ENCODE results near the gene ZNF423.
"Not testable (repeated sequence)": the region's sequence is repeated elsewhere in the genome, so short reads cannot be mapped to it uniquely, and the experiment has no call there.

Gene ZNF423

DNA sequence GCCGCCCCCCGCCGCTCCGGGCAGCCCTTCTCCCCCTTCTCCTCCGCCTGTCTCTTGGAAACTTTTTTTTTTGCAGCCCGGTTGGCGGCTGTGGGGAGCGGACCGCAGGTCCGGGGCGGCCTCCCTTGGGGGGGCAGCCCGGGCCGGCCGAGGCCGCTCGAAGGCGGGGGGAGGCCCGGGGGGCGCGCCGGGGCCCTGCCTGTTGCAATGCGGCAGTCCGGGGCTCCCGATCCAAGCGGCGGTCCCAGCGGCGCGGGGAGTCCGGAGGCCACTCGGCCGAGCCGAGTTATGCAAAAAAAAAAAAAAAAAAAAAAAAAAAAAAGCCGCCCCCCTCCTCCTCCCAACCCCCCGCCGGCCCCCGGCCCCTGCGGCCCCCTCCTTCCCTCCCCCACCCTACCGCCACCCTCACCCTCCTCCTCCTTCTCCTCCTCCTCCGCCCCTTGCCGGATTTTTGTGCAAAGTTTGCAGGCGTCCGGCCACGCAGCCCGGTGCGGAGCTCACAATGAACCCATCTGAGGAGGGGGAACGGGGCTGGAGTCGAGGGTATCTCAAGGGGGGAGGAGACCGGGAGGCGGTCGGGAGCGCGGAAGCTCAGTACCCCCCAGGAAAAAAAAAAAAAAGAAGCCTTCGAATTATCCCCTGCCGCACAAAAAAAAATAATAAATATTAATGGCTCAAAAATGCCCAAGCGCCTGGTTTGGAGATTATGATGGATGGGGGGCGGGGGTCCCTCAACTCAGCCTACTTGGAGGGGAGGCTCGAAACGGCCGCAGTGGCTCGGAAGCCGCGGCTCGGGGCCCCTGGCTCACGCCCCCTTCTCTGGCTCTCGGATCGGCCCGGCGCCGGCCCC is at the start of gene ZNF423:
Gene ZNF423 (minus strand): TSS at position 291 of the 850 bp plus-strand sequence. CDS start 338 bp downstream, outside the sequence.
- DNase-seq (ENCODE audit: low read depth), result no peak

DNA sequence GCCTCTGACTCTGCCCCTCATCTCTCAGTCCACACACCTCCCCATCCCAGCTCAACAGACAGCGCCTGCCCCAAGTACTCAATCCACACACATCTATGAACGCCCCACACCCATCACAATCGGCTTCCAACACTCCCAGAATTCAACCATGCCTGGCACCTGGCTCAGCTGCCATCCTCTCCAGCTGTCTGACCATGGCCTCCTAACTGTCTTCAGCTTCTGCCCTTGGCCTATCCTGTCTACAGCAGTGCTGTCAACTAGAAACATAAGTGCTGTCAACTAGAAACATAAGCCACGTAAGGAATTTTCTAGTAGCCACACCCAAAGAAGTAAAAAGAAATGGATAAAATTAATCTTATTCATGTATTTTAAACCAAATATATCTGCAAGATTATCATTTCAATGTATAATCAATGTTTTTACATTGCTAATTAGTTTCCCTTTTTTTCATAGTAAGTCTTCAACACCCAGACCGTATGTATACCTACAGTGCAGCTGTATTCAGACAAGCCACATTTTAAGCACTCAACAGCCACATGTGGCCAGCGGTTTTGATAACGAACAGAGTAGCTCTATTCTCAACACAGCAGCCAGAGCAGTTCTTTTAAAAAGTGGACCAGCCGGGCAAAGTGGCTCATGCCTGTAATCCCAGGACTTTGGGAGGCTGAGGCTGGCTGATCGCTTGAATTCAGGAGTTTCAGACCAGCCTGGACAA is 48.6 kb upstream of the ZNF423 start:
- no peak for DNase-seq (ENCODE audit: low read depth)

DNA sequence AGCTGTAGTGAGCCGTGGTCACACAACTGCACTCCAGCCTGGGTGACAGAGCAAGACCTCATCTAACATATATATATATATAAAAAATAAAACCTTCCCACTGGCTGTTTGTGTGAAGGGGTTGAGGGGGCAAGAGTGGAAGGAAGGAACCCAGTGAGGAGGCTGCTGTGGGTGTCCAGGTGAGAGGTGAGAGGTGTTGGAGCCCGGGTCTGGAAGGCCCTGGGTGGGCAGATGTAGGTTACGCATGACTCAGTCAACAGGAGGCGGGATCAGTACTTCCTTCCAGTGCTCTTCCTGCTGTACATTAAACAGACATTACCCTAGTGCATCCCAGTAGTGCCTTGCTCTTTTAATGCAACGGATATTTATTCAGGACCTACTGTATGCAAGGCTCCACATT is 47.0 kb upstream of the ZNF423 start:
- DNase-seq (ENCODE audit: low read depth), result no peak

DNA sequence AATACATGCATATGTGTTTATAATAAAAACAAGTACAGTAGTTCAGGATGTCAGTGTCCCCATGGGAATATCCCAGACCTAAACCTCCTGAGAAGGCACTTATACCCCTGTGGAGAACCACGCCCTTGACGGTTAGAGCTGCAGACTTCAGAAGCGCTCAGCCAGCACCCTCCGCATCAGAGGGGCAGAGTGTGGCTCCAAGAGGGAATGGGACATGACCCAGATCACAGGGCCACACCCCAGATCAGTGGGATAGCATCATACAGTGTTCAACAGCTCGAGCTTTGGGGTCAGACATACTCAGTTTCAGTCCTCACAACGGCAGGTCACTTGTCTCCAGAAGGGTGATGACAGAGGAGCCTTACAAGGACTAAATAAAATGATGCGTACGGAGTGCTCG is 45.8 kb upstream of the ZNF423 start:
- no peak for DNase-seq (ENCODE audit: low read depth)

DNA sequence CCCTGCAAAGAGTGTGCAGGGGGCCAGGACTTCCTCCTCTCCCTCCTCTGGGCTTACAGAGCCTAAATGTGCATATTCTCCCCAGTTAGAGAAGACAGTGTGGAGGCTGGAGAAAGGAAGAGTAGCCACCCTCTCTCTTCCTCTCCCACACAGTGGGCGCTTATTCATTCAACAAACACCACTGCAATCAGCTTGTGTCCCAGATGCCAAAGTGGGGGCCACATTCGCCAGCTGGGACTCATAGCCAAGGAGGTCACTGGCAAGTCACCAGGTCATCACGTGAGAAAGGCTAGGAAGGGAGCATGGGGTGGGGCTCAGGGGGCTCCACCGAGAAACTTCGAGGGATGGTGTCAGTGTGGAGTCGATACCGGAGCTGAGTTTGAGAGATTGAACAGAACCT is 45.0 kb upstream of the ZNF423 start:
- no peak for DNase-seq (ENCODE audit: low read depth)

DNA sequence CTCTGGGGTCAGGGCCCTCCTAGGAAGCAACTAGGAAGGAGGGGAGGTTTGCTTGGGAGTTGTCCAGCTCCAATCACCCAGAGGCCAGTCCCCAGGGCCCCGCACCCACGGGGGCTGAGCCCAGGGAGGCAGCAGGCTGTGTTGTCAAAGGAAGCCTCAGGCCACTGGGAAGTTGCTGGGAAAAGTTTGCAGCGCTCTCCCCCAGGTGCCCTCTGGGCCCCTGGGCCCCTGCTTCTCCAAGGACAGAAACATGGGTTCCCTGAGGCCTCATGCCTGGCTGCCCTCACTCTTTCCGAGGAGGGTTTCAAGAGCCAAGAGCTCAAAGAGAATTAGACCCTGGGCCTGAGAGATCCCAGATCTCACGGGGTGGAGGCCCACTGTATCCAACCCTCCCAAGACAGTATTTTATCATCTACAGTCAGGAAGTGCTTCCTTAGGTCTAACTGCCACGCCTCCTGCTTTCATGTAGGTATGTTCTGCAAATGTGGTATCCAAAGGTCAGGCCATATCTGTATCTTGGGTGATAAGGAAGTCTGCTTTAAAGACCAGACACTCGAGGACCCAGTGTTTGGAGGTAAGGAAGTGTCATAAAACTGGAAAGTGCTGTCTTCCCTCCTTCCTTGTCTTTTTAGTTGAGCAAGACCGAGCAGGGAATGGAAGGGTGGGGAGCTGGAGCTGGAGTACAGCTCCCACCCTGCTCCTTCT is 44.2 kb upstream of the ZNF423 start:
- DNase-seq (ENCODE audit: low read depth), result no peak

DNA sequence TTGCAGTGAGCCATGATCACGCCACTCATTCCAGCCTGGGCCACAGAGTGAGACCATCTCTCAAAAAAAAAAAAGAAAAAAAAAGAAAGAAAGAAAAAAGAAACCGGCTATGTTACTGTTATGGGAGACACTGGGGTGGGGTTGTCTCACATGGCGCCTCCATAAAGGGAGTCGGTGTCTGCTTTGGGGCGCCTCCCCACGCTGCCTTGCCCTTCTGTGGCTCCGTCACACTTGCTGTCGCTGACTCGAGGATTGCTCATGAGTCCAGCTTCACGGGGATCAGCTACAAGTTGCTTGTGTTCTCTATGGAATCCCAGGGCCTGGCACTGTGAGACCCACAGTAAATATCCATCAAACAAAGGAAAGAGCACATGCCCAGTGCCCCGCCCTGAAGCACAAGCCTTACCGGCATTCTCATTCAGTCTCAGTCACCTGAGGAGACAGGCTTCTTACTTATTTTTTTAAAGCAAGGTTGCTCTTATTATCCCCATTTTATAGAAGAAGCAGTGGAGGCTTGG is 40.6 kb upstream of the ZNF423 start:
- DNase-seq (ENCODE audit: low read depth), result no peak

DNA sequence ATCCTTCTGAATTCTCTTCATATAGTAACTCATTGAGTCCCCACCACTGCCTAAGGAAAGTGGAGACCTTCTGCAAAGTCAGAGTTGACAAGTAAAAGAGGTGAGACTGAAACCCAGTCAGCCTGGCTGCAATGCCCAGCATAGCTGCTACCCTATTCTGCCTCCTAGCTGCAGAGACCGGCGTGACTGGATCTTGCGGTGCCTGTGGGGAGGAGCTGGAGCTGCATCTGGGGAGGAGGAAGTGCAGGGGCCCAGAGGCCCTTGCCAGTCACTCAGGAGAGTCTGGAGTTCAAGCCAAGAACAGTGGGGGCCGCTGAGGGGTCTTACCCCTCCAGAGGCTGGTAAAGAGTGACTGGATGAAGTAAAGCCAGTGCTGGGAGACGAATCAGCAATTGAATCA is 35.0 kb upstream of the ZNF423 start:
- no peak for DNase-seq (ENCODE audit: low read depth)

DNA sequence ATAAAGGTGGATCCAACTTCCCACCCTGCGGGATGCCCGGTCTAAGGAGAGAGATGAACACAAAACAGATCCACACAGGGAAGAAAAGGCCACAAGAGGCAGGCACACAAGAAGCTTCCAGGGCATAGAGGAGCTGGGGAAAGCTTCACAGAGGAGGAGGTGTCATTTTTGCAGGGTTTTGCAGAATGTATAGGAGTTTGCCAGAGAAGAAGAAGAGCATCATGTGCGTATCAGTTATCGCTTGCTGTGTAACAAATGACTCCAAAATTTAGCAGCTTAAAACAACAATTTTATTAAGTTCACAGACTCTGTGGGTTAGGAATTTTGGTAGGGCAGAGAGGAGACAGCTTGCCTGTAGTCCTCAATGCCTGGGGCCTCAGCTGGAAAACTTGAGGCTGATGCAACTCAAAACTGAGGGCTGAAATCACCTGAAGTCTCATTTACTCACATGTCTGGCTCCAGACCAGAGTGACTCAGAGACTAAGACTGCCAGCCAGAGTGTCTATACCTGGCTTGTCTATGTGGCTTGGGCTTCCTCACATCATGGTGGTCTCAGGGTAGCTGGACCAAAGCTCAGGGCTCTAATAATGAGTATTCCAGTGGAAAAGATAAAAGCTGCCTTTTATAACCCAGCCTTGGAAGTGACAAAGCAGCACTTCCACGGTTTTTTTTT is 33.9 kb upstream of the ZNF423 start:
- DNase-seq (ENCODE audit: low read depth), result no peak

DNA sequence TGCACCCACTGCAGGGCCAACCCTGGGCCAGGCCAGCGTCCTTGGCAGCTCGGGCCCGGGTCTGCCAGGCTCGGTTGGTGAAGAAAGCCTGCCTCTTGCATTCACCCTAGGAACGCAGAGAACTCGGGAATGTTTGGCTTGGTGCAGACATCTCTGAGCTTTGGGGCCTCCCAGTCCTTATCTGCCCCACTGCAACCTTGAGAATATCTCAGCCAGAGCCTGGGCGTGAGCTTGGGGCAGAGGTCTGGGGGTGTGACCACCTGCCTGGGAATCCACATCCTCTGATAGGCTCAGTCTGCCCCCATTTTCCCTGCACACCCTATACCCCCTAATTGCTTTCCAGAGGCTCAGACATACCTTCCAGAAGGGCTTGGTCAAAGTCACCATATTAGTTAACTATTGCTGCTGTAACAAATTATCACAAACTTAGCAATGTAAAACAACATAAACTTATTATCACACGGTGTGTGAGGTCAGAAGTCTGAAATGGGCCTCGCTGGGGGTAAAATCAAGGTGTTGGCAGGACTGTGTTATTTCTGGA is 30.7 kb upstream of the ZNF423 start:
- DNase-seq (ENCODE audit: low read depth), result no peak

DNA sequence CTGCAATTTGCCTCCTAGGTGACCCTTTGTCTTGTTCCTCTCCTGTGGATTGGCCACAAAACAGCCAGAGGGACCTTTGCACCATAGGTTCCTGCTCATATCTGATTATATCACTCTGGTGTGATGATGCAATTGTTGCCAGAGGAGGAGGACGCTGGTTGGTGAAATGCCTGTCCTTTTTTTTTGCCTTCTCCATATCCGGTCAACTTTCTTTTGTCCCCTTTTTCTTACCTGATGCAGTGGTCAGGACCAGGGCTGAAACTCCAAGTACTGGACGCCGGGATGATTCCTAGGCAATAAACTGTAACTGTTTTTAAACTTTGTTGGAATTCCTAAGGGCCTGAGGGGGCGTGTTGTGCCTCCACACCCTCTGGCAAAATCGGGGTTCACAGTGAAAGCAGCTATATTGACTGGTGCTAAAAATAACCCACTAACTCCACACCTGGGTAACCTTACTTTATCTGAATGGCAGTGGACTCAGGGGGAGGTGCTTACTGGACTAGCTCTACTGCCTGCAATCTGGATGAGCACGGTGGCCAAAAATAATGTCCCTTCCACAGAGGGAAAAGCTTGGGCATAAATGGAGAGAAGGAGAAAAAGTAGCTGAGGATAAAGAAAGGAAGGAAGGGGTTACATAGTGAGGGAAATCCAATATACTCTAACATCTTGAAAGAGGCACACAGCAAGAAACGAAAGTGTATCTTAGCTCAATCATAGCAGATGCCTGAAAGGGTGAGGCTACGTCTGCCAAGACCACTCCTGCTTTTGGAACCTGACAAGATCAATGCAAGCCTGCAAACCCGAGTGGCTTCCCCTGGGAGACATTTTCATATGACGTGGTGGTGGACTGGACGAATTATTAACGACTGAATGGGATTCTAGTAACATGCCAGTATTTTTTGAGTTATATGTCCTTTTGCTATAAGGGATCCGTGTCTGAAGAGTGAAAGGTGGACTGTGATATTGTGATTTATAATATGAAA is 28.4 kb upstream of the ZNF423 start:
- DNase-seq (ENCODE audit: low read depth), result no peak

DNA sequence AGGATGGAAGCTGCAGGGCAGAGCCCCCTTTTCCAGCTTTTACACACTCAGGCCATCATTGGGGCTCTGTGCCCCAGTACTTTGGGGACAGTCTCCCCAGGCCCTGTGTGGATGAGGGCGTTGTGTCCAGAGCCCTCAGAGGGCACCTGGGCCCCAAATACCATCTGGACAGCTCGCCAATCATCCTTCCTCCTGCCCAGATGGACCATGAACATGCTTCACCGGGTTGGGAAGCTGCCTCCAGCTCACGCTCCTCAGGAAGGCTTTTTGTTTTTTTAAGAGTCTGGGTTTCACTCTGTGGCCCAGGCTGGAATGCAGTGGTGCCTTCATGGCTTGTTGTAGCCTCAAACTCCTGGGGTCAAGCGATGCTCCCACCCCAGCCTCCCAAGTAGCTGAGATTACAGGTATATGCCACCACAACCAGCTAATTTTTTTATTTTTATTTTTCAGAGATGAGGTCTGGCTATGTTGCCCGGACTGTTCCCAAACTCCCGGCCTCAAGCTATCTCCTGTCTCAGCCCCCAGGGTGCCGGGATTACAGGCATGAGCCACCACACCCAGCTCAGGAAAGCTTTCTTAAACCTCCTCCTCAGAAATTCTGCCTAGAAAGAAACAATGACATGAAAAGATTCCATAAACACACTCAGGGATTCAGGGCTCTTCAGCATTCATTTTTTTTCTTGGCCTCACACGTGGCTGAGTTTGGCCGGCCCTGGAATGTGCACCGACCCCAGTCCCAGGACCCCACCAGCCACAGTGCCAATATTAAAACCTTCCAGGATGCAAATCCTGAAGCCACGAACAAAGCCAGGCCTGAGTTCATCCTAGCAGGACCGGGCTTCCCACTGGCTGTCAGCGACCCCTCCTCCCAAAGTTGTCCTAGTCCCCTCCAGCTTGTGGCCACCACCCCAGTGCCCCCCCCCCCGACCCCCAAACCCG is 27.4 kb upstream of the ZNF423 start:
- DNase-seq (ENCODE audit: low read depth), result no peak

DNA sequence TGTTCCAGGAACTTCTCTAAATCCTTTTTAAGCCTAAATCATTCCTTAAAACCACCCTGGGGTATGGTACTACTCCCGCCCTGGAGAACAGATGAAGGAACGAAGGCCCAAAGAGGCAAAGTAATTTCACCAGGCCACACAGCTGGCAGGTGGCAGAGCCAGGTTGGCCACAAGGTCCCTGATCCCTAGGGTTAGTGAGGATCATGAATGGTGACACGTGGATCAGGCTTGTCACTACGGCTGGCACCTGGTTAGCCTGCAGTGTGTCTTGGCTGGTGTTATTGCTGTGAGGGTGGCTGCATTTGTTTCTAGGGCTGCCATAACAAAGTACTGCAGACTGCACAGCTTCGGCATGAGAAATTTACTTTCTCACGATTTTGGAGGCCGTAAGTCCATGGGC is 26.0 kb upstream of the ZNF423 start:
- DNase-seq (ENCODE audit: low read depth), result no peak

DNA sequence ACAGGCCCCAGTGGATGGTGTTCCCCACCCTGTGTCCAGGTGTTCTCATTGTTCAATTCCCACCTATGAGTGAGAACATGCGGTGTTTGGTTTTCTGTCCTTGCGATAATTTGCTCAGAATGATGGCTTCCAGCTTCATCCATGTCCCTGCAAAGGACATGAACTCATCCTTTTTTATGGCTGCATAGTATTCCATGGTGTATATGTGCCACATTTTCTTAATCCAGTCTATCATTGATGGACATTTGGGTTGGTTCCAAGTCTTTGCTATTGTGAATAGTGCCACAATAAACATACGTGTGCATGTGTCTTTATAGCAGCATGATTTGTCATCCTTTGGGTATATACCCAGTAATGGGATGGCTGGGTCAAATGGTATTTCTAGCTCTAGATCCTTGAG is 22.6 kb upstream of the ZNF423 start:
- DNase-seq (ENCODE audit: low read depth), result not testable (repeated sequence)

DNA sequence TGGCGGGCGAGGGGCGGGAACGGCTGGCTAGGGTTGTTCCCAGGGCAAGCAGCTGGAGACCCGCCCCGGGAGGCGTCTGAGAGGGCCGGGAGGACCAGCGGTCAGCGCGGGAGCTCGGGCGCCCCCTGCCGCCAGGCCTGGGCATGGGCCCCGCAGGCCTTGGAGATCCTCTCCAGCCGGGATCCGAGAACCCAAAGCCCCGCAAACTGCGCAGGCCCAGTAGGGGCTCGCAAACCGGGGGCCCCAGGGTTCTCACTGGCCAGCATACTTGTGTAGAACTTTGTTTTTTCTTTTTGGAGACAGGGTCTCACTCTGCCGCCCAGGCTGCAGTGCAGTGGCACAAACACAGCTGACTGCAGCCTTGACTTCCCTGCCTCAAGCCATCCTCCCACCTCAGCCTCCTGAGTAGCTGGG is 20.8 kb upstream of the ZNF423 start:
- no peak for DNase-seq (ENCODE audit: low read depth)

DNA sequence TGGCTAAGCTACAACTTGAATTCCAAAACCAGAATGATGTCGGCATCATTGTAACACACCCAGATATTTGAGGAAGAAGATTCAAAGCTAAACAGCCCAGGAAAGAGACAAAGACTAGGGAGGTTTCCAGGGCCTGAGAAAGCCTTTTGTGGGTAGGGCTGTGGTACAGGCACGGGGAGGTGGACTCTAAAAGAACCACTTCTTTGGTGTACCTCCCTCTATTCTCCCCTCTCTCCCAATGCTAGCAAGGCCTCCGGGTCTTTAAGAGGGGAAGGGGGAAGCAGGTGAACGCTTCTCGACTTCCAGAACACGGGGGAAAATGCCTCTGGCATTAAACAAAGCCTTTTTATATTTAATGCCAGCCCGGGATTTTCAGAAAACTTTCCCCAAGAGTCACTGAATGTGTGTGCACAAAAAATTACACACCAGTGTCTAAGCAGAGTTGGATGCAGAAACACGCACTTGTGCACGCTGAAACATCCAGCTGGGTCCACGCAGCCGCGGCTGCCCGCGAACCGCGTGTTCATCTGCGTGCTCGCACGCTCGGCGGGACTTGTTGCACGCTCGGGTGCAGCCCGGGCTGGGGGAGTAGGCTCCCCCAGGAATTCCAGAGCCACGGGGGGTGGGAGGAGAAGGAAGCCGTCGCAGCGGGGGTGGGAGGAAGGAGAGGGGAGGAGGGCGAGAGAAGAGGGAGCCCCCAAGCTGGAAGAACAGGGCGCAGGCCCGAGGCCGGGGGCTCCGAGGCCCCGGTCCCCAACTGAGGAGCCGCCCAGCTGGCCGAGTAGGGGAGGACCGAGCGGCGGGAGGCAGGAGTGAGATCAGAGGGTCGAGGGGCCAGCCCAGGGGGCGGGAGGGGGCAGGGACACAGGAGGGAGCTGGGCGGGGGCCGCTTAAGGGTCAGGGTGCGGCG is 20.1 kb upstream of the ZNF423 start:
- DNase-seq (ENCODE audit: low read depth), result no peak

DNA sequence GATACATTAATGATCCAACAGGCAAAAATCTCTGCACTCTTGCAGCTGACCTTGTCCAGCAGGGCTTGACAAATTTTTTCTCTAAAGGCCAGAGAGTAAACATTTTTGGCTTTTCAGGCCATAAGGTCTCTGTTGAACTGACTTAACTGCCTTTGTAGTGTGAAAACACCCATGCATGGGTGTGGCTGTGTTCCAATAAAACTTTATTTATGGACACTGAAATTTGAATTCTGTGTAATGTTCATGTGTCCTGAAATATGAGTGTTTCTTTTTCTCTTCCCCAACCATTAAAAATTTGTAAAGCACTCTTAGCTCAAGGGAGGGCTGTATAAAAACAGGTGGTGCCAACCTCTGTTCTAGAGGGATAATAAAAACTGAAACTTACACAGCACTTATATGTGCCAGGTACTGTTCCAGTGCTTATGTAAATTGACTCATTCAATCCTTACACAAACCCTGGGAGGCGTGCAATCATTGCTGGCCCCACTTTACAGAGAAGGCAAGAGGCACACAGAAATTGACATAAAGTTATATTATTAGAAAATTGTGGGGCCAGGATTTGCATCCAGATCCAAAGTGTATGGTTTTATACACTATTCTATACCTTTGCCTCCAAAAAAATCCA is 18.8 kb upstream of the ZNF423 start:
- DNase-seq (ENCODE audit: low read depth), result no peak

DNA sequence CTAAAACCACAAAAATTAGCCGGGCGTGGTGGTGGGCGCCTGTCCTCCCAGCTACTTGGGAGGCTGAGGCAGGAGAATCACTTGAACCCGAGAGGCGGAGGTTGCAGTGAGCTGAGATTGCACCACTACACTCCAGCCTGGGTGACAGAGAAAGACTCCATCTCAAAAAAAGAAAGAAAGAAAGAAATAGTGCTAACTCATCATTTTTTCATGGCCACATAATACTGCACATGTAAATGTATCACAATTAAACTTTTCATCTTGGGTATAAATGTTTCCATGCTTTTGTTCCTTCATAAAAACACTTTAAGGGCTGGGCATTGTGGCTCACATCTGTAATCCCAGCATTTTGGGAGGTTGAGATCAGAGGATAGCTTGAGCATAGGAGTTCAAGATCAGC is 15.9 kb upstream of the ZNF423 start:
- DNase-seq (ENCODE audit: low read depth), result not testable (repeated sequence)
